Astrocyte (in vitro differentiated cells and primary cell): ENCODE measurements around the gene MAGIX.
"Not testable (repeated sequence)": the region's sequence is repeated elsewhere in the genome, so short reads cannot be mapped to it uniquely, and the experiment has no call there.

Source experiments
- CTCF ChIP-seq: IDR thresholded peaks from 2 replicates; pipeline ENCODE4 v1.5.1; 2011; ENCODE audit warnings: low read depth, mild to moderate bottlenecking, inconsistent platforms, low read length, moderate library complexity; ENCODE audit not compliant: insufficient read depth
- EZH2 ChIP-seq: IDR thresholded peaks from 2 replicates; pipeline ENCODE4 v1.6.1; 2012; ENCODE audit warnings: mild to moderate bottlenecking, low read length, inconsistent platforms; ENCODE audit not compliant: insufficient read depth

GRCh38 chrX:49149291-49149690, 13.3 kb upstream of the MAGIX start:
- TF ChIP-seq EZH2, CTCF: not testable (repeated sequence)
